A673 (cell line): Measurements from ENCODE around the gene ARHGEF28. TPM values are rescaled to one million over a fixed set of nuclear protein-coding genes. Genes with fewer than 3 reads are reported as not detected.

ENCODE experiments used
- BruUV-seq: library from RNA; stranded (reverse); fragments of 400-500 nt; replicated peaks from 2 replicates; lab custom pipeline; 2021; lab: Mats Ljungman, UMichigan
- CTCF ChIA-PET: fragments of 300-600 bp; sonication (Branson Sonifier 250); formaldehyde crosslinking; loops from one replicate; lab custom pipeline; 2022; ENCODE audit warnings: antibody characterized with exemption; lab: Charles Lee
- POLR2A ChIA-PET: fragments of 300-600 bp; sonication (Branson Sonifier 250); formaldehyde crosslinking; loops from one replicate; lab custom pipeline; 2022; ENCODE audit warnings: antibody characterized with exemption; ENCODE audit not compliant: low non-redundant PET; lab: Charles Lee
- DNase-seq: peaks from one replicate; pipeline ENCODE4 v3.0.0-alpha.2; 2015; ENCODE audit warnings: low spot score
- H3K27ac ChIP-seq: fragments of 200-600 bp; sonication (generic); 2 replicates; pipeline ENCODE4 v1.5.1; 2016; ENCODE audit warnings: mixed run types, low read depth, mild to moderate bottlenecking, mixed read lengths, antibody characterized with exemption, low read length; ENCODE audit not compliant: poor library complexity, severe bottlenecking
- H3K27me3 ChIP-seq: fragments of 200-600 bp; sonication (generic); replicated peaks from 2 replicates; pipeline ENCODE4 v1.6.1; 2017; ENCODE audit warnings: mixed run types, low read depth, mild to moderate bottlenecking, mixed read lengths, antibody characterized with exemption, low read length; ENCODE audit not compliant: insufficient read depth, poor library complexity
- H3K36me3 ChIP-seq: fragments of 200-600 bp; sonication (generic); 2 replicates; pipeline ENCODE4 v1.6.1; 2016; ENCODE audit warnings: mixed run types, mild to moderate bottlenecking, mixed read lengths, antibody characterized with exemption, low read length; ENCODE audit not compliant: insufficient read depth, poor library complexity, severe bottlenecking
- H3K4me1 ChIP-seq: fragments of 200-600 bp; sonication (generic); 2 replicates; pipeline ENCODE4 v1.6.1; 2017; ENCODE audit warnings: mixed run types, mild to moderate bottlenecking, mixed read lengths, antibody characterized with exemption, low read length; ENCODE audit not compliant: insufficient read depth, poor library complexity, severe bottlenecking
- H3K4me3 ChIP-seq: fragments of 200-600 bp; sonication (generic); 2 replicates; pipeline ENCODE4 v1.5.1; 2016; ENCODE audit warnings: low read depth, mixed run types, mild to moderate bottlenecking, mixed read lengths, low read length; ENCODE audit not compliant: poor library complexity, severe bottlenecking
- H3K9me3 ChIP-seq: fragments of 200-600 bp; sonication (generic); 2 replicates; pipeline ENCODE4 v1.6.1; 2016; ENCODE audit warnings: mixed run types, low read depth, mild to moderate bottlenecking, mixed read lengths, antibody characterized with exemption, low read length; ENCODE audit not compliant: poor library complexity, severe bottlenecking
- EZH2 ChIP-seq: fragments of 200-600 bp; sonication (generic); IDR thresholded peaks from 2 replicates; pipeline ENCODE4 v1.6.1; 2017; ENCODE audit warnings: borderline replicate concordance, low read depth, mild to moderate bottlenecking, mixed read lengths, antibody characterized with exemption, low read length; ENCODE audit not compliant: poor library complexity, severe bottlenecking
- intact Hi-C: fragments of 100-400 bp; cut with micrococcal nuclease; formaldehyde crosslinking; loops from one replicate; pipeline ENCODE4 v1.10.0; 2022; ENCODE audit not compliant: unreplicated experiment
- total RNA-seq: library from RNA; stranded (reverse); gene quantifications from 2 replicates; pipeline ENCODE4 v1.2.3, GENCODE V29; 2021
- TF ChIP-seq, protein P1 (sequence below): fragments of 300-800, 200-600 bp; sonication (generic); conservative IDR thresholded peaks from 2 replicates; pipeline ENCODE4 v1.5.1; 2017; ENCODE audit warnings: low read depth, mild to moderate bottlenecking, antibody characterized with exemption, low read length, moderate library complexity, mixed read lengths

The ARHGEF28 gene
- total RNA-seq, 1 experiment from 2014 or later: 3.4 TPM

DNA sequence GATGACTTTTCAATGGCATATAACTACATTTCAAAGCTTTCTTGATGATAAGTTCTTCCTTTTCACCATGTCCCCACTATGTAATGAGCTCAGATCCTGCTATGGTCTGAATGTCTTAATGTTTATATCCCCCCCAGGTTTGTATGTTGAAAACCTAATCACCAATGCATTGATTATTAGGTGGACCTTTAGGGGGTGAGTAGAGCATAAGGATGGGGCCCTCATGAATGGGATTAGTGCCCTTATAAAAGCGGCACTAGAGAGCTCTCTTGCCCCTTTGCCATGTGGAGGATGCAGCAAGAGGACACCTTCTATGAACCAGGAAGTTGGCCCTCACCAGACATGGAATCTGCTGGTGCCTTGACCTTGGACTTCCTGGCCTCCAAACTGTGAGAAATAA, 316.8 kb downstream of the ARHGEF28 start:
- Histone ChIP-seq H3K4me3 (no peak overlapping the region), H3K27ac (no peak overlapping the region), H3K36me3 (no peaks in the 10 kb centered on the region), H3K9me3 (no peaks in the 10 kb centered on the region), H3K4me1 (no peaks in the 10 kb centered on the region), H3K27me3 (peaks cover 43% of the 10 kb centered on the region)
- intact Hi-C loops: no loop called here
- ChIA-PET POLR2A (no interaction called here), CTCF (no interaction called here)
- DNase-seq: no peak
- TF ChIP-seq EZH2: no peak
- TF ChIP-seq, protein P1, sequence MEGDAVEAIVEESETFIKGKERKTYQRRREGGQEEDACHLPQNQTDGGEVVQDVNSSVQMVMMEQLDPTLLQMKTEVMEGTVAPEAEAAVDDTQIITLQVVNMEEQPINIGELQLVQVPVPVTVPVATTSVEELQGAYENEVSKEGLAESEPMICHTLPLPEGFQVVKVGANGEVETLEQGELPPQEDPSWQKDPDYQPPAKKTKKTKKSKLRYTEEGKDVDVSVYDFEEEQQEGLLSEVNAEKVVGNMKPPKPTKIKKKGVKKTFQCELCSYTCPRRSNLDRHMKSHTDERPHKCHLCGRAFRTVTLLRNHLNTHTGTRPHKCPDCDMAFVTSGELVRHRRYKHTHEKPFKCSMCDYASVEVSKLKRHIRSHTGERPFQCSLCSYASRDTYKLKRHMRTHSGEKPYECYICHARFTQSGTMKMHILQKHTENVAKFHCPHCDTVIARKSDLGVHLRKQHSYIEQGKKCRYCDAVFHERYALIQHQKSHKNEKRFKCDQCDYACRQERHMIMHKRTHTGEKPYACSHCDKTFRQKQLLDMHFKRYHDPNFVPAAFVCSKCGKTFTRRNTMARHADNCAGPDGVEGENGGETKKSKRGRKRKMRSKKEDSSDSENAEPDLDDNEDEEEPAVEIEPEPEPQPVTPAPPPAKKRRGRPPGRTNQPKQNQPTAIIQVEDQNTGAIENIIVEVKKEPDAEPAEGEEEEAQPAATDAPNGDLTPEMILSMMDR: no peak
- BruUV-seq: no TSS peak

DNA sequence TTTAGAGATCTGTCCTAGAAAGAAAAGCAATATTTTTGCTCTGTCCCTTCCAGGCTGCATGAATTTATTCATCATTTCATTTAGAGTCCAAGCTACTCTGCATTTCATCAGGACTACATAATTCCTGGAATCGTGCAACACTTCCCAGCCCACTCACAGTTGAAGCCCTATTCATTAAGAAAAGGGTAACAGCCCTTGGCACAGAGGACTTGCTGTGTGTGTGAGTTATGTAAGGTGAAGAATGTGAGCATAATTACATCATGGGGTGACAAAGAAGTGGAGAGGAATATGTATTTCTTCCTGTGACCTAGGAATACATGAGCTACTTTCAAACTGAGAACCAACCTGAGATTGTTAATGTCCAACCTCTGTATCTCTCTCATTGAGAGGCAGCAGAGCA, 317.4 kb downstream of the ARHGEF28 start:
- DNase-seq: no peak
- intact Hi-C loops: no loop called here
- no peaks in the 10 kb centered on the region for H3K9me3 ChIP-seq
- H3K27ac ChIP-seq: no peak overlapping the region
- TF ChIP-seq EZH2: no peak
- TF ChIP-seq, protein P1: no peak
- BruUV-seq: no TSS peak
- H3K36me3 ChIP-seq: no peaks in the 10 kb centered on the region
- H3K27me3 ChIP-seq: peaks cover 37% of the 10 kb centered on the region
- CTCF ChIA-PET: interaction anchor here (0.6 kb wide), 1 partner anchor 448 kb away, joined by 5 read pairs; no protein-coding TSS in a partner anchor
- H3K4me1 ChIP-seq: no peaks in the 10 kb centered on the region
- POLR2A ChIA-PET: no interaction called here
- no peak overlapping the region for H3K4me3 ChIP-seq

DNA sequence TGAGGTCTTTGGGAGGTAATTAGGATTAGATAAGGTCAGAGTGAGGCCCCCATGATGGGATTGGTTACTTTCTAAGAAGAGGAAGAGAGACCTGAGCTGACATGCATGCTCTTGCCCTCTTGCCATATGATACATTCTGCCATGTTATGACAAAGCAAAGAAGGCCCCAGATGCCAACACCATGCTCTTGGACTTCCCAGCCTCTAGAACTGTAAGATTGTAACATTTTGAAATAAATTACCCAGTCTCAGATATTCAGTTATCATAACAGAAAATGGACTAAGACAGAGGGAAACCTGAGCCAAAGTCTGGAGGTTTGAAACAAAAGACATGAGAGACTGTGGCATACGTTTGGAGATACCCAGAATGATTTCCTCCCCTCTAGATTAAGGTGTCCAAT, 318.6 kb downstream of the ARHGEF28 start:
- TF ChIP-seq, protein P1: no peak
- TF ChIP-seq EZH2: no peak
- Histone ChIP-seq H3K9me3 (no peaks in the 10 kb centered on the region), H3K36me3 (no peaks in the 10 kb centered on the region), H3K27ac (no peak overlapping the region), H3K27me3 (peaks cover 31% of the 10 kb centered on the region), H3K4me3 (no peak overlapping the region), H3K4me1 (no peaks in the 10 kb centered on the region)
- no TSS peak for BruUV-seq
- intact Hi-C loops: no loop called here
- ChIA-PET CTCF (no interaction called here), POLR2A (no interaction called here)
- DNase-seq: no peak
